Stomach (tissue), 9 donors: ENCODE results near the gene MIR17HG. TPM values are rescaled to one million over a fixed set of nuclear protein-coding genes. Genes with fewer than 3 reads are reported as not detected.

Source experiments
- DNase-seq, 2 donors: peaks; one replicate each; pipeline versions ENCODE4 v3.0.0 to v3.0.0-alpha.2; 2013 to 2019
- H3K27ac ChIP-seq, 5 donors: fragments of 200-600 bp in 4 of 5; sonication (generic) in 4 of 5; one replicate each; pipeline ENCODE4 v1.5.1; 2013 to 2019; ENCODE audit warnings: mild to moderate bottlenecking in 1 of 5, moderate library complexity in 1 of 5
- H3K27me3 ChIP-seq, 3 donors: fragments of 200-600 bp; sonication (generic); one replicate each; pipeline ENCODE4 v1.5.1; 2017 to 2019; ENCODE audit warnings: mixed run types in 1 of 3
- H3K36me3 ChIP-seq, 4 donors: fragments of 200-600 bp; sonication (generic); 1 replicate in 3 of 4; 2 replicates in 1 of 4; pipeline ENCODE4 v1.5.1; 2016 to 2019
- H3K4me1 ChIP-seq, 4 donors: fragments of 200-600 bp; sonication (generic); one replicate each; pipeline ENCODE4 v1.5.1; 2016 to 2019
- H3K4me3 ChIP-seq, 4 donors: fragments of 200-600 bp; sonication (generic) in 3 of 4; one replicate each; pipeline ENCODE4 v1.5.1; 2016 to 2019; ENCODE audit warnings: mild to moderate bottlenecking in 1 of 4
- H3K9me3 ChIP-seq, 4 donors: fragments of 200-600 bp; sonication (generic); one replicate each; pipeline ENCODE4 v1.5.1; 2016 to 2019
- CTCF ChIP-seq, 7 experiments: fragments of 450-650 bp in 4 of 7; fragments of 200-600 bp in 3 of 7; sonication (generic) in 3 of 7; IDR thresholded peaks; one replicate each; pipeline ENCODE4 v1.5.1; 2016 to 2019; ENCODE audit warnings: antibody characterized with exemption in 7 of 7, control low read depth in 2 of 7, mild to moderate bottlenecking in 1 of 7
- EP300 ChIP-seq: sonication (generic); formaldehyde crosslinking; IDR thresholded peaks from one replicate; pipeline ENCODE4 v1.6.1; 2017; ENCODE audit warnings: antibody characterized with exemption
- POLR2A ChIP-seq, 4 donors: fragments of 450-650 bp; IDR thresholded peaks; one replicate each; pipeline ENCODE4 v1.6.1; 2016; ENCODE audit warnings: antibody characterized with exemption in 4 of 4, control low read depth in 2 of 4, mild to moderate bottlenecking in 1 of 4, moderate library complexity in 1 of 4
- POLR2AphosphoS5 ChIP-seq, 3 donors: sonication (generic); formaldehyde crosslinking; IDR thresholded peaks; one replicate each; pipeline ENCODE4 v1.6.1; 2016; ENCODE audit warnings: antibody characterized with exemption in 3 of 3
- WGBS, 5 donors: extraction: QIAGEN DNeasy Blood & Tissue Kit in 3 of 5; methylation state at CpG; one replicate each; pipeline versions ENCODE4 v1.1.5 to v1.1.7; 2013 to 2018; 5-methylcytosine and 5-hydroxymethylcytosine counted together
- intact Hi-C: fragments of 100-400 bp; cut with DNase I; formaldehyde crosslinking; loops from one replicate; pipeline ENCODE4 v1.15.1; 2023; ENCODE audit warnings: low total_unique reads
- polyA plus RNA-seq, 3 donors: library from polyadenylated mRNA; stranded (reverse); fragments of 200-250 nt; gene quantifications; one replicate each; pipeline ENCODE4 v1.2.3, GENCODE V29; 2013
- total RNA-seq, 5 donors: library from RNA; depleted of rRNA; stranded (reverse); fragments of >200 nt; gene quantifications; one replicate each; pipeline versions ENCODE4 v1.1.0 to v1.2.3, GENCODE V29; 2014 to 2016
- donor health status: healthy with polysubstance abuse.
- donor health status: Bipolar disorder and iron deficiency.
- donor health status: healthy.

MIR17HG gene
- total and polyA plus RNA-seq, 8 donors: 0.87 to 13.2 (median 4.8) TPM; not detected in 3

DNA sequence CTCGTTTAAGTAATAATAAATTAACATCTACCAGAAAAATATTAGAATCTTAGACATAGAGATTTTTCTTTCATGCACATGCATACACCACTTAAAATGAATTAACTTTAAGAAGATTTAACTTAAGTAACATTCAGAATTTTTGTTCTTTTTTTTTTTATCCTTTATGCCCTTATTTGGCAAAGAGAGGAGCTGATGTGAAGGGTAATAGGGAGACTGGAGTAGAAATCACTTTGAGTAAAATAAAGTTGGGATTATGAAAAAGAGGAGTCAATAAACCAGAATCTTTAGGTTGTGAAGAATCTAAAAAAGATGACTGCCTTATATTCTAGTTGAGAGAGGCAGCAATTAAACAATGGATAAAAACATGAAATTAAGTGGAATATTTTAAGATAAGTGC, 18.8 kb upstream of the MIR17HG start:
- WGBS, 5 donors: 81 to 95% (median 89%) methylated on average over 1 of the region's 1 CpG
- intact Hi-C loops: no loop called here

GRCh38 chr13:91329733-91330132, 17.8 kb upstream of the MIR17HG start:
- H3K27ac ChIP-seq: no peak overlapping the region
- intact Hi-C loops: no loop called here
- no peaks in the 10 kb centered on the region for H3K27me3 ChIP-seq
- DNase-seq: no peak
- H3K4me3 ChIP-seq: no peak overlapping the region
- no peaks in the 10 kb centered on the region for H3K4me1 ChIP-seq
- H3K9me3 ChIP-seq: no peaks in the 10 kb centered on the region
- 80 to 95% (median 93%) methylated on average over 1 of the region's 1 CpG for WGBS, 5 donors
- no peak for TF ChIP-seq CTCF (IDR thresholded peaks at IDR 0.05)
- H3K36me3 ChIP-seq: no peaks in the 10 kb centered on the region

More for the DNA sequence above, 18.8 kb upstream of the MIR17HG start:
- Histone ChIP-seq H3K4me1 (no peaks in the 10 kb centered on the region), H3K4me3 (no peak overlapping the region), H3K27ac (no peak overlapping the region), H3K36me3 (no peaks in the 10 kb centered on the region), H3K27me3 (no peaks in the 10 kb centered on the region), H3K9me3 (no peaks in the 10 kb centered on the region)
- no peak for DNase-seq
- TF ChIP-seq EP300 (no peak), POLR2AphosphoS5 (IDR thresholded peaks at IDR 0.05) (no peak), CTCF (IDR thresholded peaks at IDR 0.05) (no peak), POLR2A (IDR thresholded peaks at IDR 0.05) (no peak)

GRCh38 chr13:91331047-91331915, 16.2 kb upstream of the MIR17HG start:
- Histone ChIP-seq H3K36me3 (no peaks in the 10 kb centered on the region), H3K27me3 (no peaks in the 10 kb centered on the region), H3K9me3 (no peaks in the 10 kb centered on the region), H3K4me3 (no peak overlapping the region), H3K4me1 (no peaks in the 10 kb centered on the region), H3K27ac (no peak overlapping the region)
- intact Hi-C loops: no loop called here
- 78 to 81% (median 79%) methylated on average over 4 of the region's 4 CpGs for WGBS, 5 donors
- no peak for DNase-seq
- no peak for TF ChIP-seq POLR2A (IDR thresholded peaks at IDR 0.05)
- TF ChIP-seq POLR2AphosphoS5 (IDR thresholded peaks at IDR 0.05): no peak
- no peak for TF ChIP-seq EP300
- TF ChIP-seq CTCF (IDR thresholded peaks at IDR 0.05): no peak

DNA sequence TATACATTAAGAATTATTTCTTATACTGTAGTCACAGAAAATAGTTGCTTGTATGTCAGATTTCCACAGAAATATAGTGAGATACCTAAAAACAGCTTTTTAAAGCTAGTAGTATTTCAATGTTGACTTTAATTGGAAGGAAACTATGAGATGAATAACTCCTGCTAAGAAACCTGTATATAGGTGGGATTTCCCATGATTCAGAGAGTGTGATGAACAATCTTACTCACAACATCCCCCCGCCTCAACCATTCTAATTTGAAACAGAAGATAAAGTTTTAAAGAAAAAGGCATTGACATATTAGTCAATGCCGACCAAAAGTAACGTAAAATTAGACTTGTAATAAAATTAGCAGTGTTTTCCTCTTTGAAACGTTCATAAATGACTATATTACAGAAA, 1.4 kb upstream of the MIR17HG start:
- Histone ChIP-seq H3K4me3 (no peak overlapping the region), H3K4me1 (peaks cover 10 to 29% (median 23%) of the 10 kb centered on the region in 4 donors), H3K36me3 (peaks cover 0 to 12% (median 11%) of the 10 kb centered on the region in 4 donors), H3K27me3 (peaks cover 0 to 19% (median 0%) of the 10 kb centered on the region in 3 donors), H3K27ac (no peak overlapping the region), H3K9me3 (no peaks in the 10 kb centered on the region)
- 69 to 78% (median 72%) methylated on average over 4 of the region's 4 CpGs for WGBS, 5 donors
- no peak for DNase-seq
- intact Hi-C loops: no loop called here
- TF ChIP-seq CTCF (IDR thresholded peaks at IDR 0.05) (no peak), POLR2AphosphoS5 (IDR thresholded peaks at IDR 0.05) (no peak), EP300 (no peak), POLR2A (IDR thresholded peaks at IDR 0.05) (no peak)
